Measurements from ENCODE around the gene CCT7. TPM values are rescaled to one million over a fixed set of nuclear protein-coding genes. Genes with fewer than 3 reads are reported as not detected.

The CCT7 gene
- total and polyA plus RNA-seq, 2 donors (not counting 3 experiments of a cell fraction or from before 2014, with no cell fraction given): 343 to 362 TPM

- ChIA-PET CTCF (interaction anchor here (0.9 to 2.4 kb wide), 2 partner anchors 10 to 14 kb away, joined by 3 to 7 read pairs; no protein-coding TSS in a partner anchor), POLR2A (no interaction called here)
- DNase-seq (ENCODE audit: low read depth, low spot score) (no peak), FAIRE-seq (no peak)
- dilution Hi-C loops (cut with MboI; ENCODE audit: extremely low pct_ligation_motif_present, low sequenced_read_pairs): no loop called here
- H3K79me2 ChIP-seq (ENCODE audit: control insufficient read depth, insufficient read depth, low read length): no peaks in the 10 kb centered on the region
- intact Hi-C loops (cut with micrococcal nuclease): no loop called here
- H4K20me1 ChIP-seq (replicated peaks; ENCODE audit: control insufficient read depth, extremely low read depth, insufficient read depth, low read length): no peaks in the 10 kb centered on the region
- H3K4me2 ChIP-seq (ENCODE audit: insufficient read depth, low read length): no peak overlapping the region
- H3K4me1 ChIP-seq (ENCODE audit: control insufficient read depth, extremely low read depth, insufficient read depth, low read length): no peaks in the 10 kb centered on the region
- H3K9me3 ChIP-seq (replicated peaks; ENCODE audit: control insufficient read depth, insufficient read depth, low read length): no peaks in the 10 kb centered on the region
- H2AFZ ChIP-seq (ENCODE audit: low read depth, low read length): no peak overlapping the region
- H3K27ac ChIP-seq (ENCODE audit: insufficient read depth, low read depth, low read length): no peak overlapping the region
- H3K36me3 ChIP-seq (ENCODE audit: control insufficient read depth in 2 of 2, extremely low read depth in 1 of 2, insufficient read depth in 2 of 2, low read length in 2 of 2): peaks cover 0 to 11% of the 10 kb centered on the region in 2 experiments
- TF ChIP-seq FOS (IDR thresholded peaks at IDR 0.05; ENCODE audit: borderline replicate concordance, insufficient read depth, low read length) (no peak), EZH2 (IDR thresholded peaks at IDR 0.05; ENCODE audit: borderline replicate concordance, low read depth, low read length, severe bottlenecking) (no peak), POLR2A (IDR thresholded peaks at IDR 0.05; ENCODE audit: low read depth, low read length) (no peak), JUN (IDR thresholded peaks at IDR 0.05; ENCODE audit: borderline replicate concordance, insufficient read depth, insufficient read length, low read depth) (no peak), MYC (IDR thresholded peaks at IDR 0.05; ENCODE audit: low read depth, low read length) (no peak), GATA2 (IDR thresholded peaks at IDR 0.05; ENCODE audit: insufficient read depth, insufficient read length, low read depth, low read length) (no peak), POLR2AphosphoS5 (IDR thresholded peaks at IDR 0.05; ENCODE audit: insufficient read depth, low read depth, low read length) (no peak)
- TF ChIP-seq, protein P1, sequence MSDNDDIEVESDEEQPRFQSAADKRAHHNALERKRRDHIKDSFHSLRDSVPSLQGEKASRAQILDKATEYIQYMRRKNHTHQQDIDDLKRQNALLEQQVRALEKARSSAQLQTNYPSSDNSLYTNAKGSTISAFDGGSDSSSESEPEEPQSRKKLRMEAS (IDR thresholded peaks at IDR 0.05; ENCODE audit: insufficient read depth, insufficient read length): no peak
- TF ChIP-seq, protein P2, sequence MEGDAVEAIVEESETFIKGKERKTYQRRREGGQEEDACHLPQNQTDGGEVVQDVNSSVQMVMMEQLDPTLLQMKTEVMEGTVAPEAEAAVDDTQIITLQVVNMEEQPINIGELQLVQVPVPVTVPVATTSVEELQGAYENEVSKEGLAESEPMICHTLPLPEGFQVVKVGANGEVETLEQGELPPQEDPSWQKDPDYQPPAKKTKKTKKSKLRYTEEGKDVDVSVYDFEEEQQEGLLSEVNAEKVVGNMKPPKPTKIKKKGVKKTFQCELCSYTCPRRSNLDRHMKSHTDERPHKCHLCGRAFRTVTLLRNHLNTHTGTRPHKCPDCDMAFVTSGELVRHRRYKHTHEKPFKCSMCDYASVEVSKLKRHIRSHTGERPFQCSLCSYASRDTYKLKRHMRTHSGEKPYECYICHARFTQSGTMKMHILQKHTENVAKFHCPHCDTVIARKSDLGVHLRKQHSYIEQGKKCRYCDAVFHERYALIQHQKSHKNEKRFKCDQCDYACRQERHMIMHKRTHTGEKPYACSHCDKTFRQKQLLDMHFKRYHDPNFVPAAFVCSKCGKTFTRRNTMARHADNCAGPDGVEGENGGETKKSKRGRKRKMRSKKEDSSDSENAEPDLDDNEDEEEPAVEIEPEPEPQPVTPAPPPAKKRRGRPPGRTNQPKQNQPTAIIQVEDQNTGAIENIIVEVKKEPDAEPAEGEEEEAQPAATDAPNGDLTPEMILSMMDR (IDR thresholded peaks at IDR 0.05; ENCODE audit: extremely low read depth in 1 of 2, insufficient read depth in 1 of 2, low read depth in 1 of 2, low read length in 2 of 2): no peak
- no TSS peak for BruUV-seq (replicated peaks)
- H3K4me3 ChIP-seq (replicated peaks in 1 of 3; ENCODE audit: insufficient read depth in 1 of 3, low read depth in 1 of 3, low read length in 3 of 3): no peak overlapping the region
- H3K27me3 ChIP-seq (ENCODE audit: control insufficient read depth in 2 of 2, insufficient read depth in 2 of 2, low read length in 2 of 2): no peaks in the 10 kb centered on the region
- no peaks in the 10 kb centered on the region for H3K9me1 ChIP-seq (replicated peaks; ENCODE audit: control insufficient read depth, extremely low read depth, insufficient read depth, low read length)
- H3K9ac ChIP-seq (replicated peaks; ENCODE audit: extremely low read depth, insufficient read depth, low read length): no peak overlapping the region
Measured at GRCh38 chr2:73227086-73227485, 7.0 kb upstream of the CCT7 start.

All from endothelial cell of umbilical vein (primary cell).